ENCODE results near the gene RFTN1.

GRCh38 chr3:16503191-16503776, 10.2 kb downstream of the RFTN1 start:
- TF ChIP-seq, protein P1, sequence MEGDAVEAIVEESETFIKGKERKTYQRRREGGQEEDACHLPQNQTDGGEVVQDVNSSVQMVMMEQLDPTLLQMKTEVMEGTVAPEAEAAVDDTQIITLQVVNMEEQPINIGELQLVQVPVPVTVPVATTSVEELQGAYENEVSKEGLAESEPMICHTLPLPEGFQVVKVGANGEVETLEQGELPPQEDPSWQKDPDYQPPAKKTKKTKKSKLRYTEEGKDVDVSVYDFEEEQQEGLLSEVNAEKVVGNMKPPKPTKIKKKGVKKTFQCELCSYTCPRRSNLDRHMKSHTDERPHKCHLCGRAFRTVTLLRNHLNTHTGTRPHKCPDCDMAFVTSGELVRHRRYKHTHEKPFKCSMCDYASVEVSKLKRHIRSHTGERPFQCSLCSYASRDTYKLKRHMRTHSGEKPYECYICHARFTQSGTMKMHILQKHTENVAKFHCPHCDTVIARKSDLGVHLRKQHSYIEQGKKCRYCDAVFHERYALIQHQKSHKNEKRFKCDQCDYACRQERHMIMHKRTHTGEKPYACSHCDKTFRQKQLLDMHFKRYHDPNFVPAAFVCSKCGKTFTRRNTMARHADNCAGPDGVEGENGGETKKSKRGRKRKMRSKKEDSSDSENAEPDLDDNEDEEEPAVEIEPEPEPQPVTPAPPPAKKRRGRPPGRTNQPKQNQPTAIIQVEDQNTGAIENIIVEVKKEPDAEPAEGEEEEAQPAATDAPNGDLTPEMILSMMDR (conservative IDR thresholded peaks at IDR 0.05 in 1 of 2, IDR thresholded peaks at IDR 0.05 in 1 of 2; ENCODE audit: low read depth in 1 of 2, low read length in 2 of 2) = no peak
- TF ChIP-seq EZH2 (IDR thresholded peaks at IDR 0.05; ENCODE audit: low read length, missing control alignments) = no peak
